GM15510 (cell line): ENCODE results near the gene MAX.

ENCODE experiments used
- POLR2A ChIP-seq: IDR thresholded peaks from 3 replicates; pipeline ENCODE4 v1.6.1; 2011; ENCODE audit warnings: borderline replicate concordance; ENCODE audit not compliant: insufficient read length; ENCODE audit errors: extremely low read depth

The MAX gene

GRCh38 chr14:65110525-65110924 lies 8.2 kb upstream of the MAX start:
- TF ChIP-seq POLR2A: no peak

GRCh38 chr14:65109357-65109756 lies 7.0 kb upstream of the MAX start:
- no peak for TF ChIP-seq POLR2A

GRCh38 chr14:65107200-65107599 lies 4.9 kb upstream of the MAX start:
- TF ChIP-seq POLR2A: no peak

- TF ChIP-seq POLR2A: no peak
Measured at GRCh38 chr14:65106736-65107135, 4.4 kb upstream of the MAX start.

GRCh38 chr14:65106316-65106715 lies 4.0 kb upstream of the MAX start:
- TF ChIP-seq POLR2A: no peak

GRCh38 chr14:65104791-65105190 lies 2.5 kb upstream of the MAX start:
- TF ChIP-seq POLR2A: no peak

- TF ChIP-seq POLR2A: no peak
Measured at GRCh38 chr14:65103150-65103760, 938 bp upstream of the MAX start.

- no peak for TF ChIP-seq POLR2A
Measured at GRCh38 chr14:65101631-65102440, 481 bp downstream of the MAX start.

GRCh38 chr14:65100922-65101541 lies 1.3 kb downstream of the MAX start:
- TF ChIP-seq POLR2A: no peak

GRCh38 chr14:65098586-65098985 lies 3.7 kb downstream of the MAX start:
- no peak for TF ChIP-seq POLR2A

- TF ChIP-seq POLR2A: no peak
Measured at GRCh38 chr14:65096323-65097089, 5.8 kb downstream of the MAX start.

GRCh38 chr14:65095633-65096205 lies 6.6 kb downstream of the MAX start:
- no peak for TF ChIP-seq POLR2A

- TF ChIP-seq POLR2A: no peak
Measured at GRCh38 chr14:65092349-65092748, 10.0 kb downstream of the MAX start.

- TF ChIP-seq POLR2A: no peak
Measured at GRCh38 chr14:65084554-65085505, 17.5 kb downstream of the MAX start.

GRCh38 chr14:65082930-65083329 lies 19.4 kb downstream of the MAX start:
- TF ChIP-seq POLR2A: no peak
